T47D (cell line): ENCODE results near the gene VGF.
A peak's percentile ranks its signal among the peaks of the same experiment; 100 is the strongest.

ENCODE experiments used
- DNase-seq, 2 experiments: peaks; one replicate each; pipeline versions ENCODE4 v3.0.0 to v3.0.0-alpha.2; 2011 to 2012; ENCODE audit warnings: low read depth in 1 of 2, low spot score in 1 of 2
- JUND ChIP-seq: IDR thresholded peaks from 2 replicates; pipeline ENCODE4 v1.6.1; 2012; ENCODE audit warnings: low read depth
- in situ Hi-C: cut with HindIII; loops from 2 replicates; pipeline ENCODE4 v1.10.0; 2016; ENCODE audit warnings: low sequenced_read_pairs, low pct_unique_long_range_greater_than_20kb

The VGF gene

GRCh38 chr7:101167645-101168411 lies 2.5 kb upstream of the VGF start:
- in situ Hi-C loops, result no loop called here
- no peak for DNase-seq
- no peak for TF ChIP-seq JUND

- TF ChIP-seq JUND, result no peak
- in situ Hi-C loops, result no loop called here
- DNase-seq, result no peak
Measured at GRCh38 chr7:101166909-101167644, 1.7 kb upstream of the VGF start.

GRCh38 chr7:101166648-101166908 lies 1.2 kb upstream of the VGF start:
- in situ Hi-C loops, result no loop called here
- no peak for DNase-seq
- TF ChIP-seq JUND, result no peak

- in situ Hi-C loops, result no loop called here
- no peak for DNase-seq
- no peak for TF ChIP-seq JUND
Measured at GRCh38 chr7:101165958-101166647, 734 bp upstream of the VGF start.

- DNase-seq, result peak in 1 of 2 experiments; percentile 60
- in situ Hi-C loops, result no loop called here
- TF ChIP-seq JUND, result no peak
Measured at GRCh38 chr7:101164071-101164840, 1.1 kb downstream of the VGF start.

GRCh38 chr7:101163279-101164070 lies 1.9 kb downstream of the VGF start:
- DNase-seq, result peak in 1 of 2 experiments; percentile 59
- TF ChIP-seq JUND, result no peak
- in situ Hi-C loops, result no loop called here

GRCh38 chr7:101162551-101163278 lies 2.7 kb downstream of the VGF start:
- in situ Hi-C loops, result no loop called here

GRCh38 chr7:101161692-101162471 lies 3.5 kb downstream of the VGF start:
- in situ Hi-C loops, result no loop called here
- TF ChIP-seq JUND, result no peak
- peak in 1 of 2 experiments; percentile 47 for DNase-seq

More at GRCh38 chr7:101162551-101163278, 2.7 kb downstream of the VGF start:
- TF ChIP-seq JUND, result no peak
- DNase-seq, result peak; percentile 62 to 73

- TF ChIP-seq JUND, result no peak
- DNase-seq, result no peak
- in situ Hi-C loops, result no loop called here
Measured at GRCh38 chr7:101160910-101161309, 4.5 kb downstream of the VGF start.
